ENCODE measurements around the gene MARCOL.

Gene MARCOL

DNA sequence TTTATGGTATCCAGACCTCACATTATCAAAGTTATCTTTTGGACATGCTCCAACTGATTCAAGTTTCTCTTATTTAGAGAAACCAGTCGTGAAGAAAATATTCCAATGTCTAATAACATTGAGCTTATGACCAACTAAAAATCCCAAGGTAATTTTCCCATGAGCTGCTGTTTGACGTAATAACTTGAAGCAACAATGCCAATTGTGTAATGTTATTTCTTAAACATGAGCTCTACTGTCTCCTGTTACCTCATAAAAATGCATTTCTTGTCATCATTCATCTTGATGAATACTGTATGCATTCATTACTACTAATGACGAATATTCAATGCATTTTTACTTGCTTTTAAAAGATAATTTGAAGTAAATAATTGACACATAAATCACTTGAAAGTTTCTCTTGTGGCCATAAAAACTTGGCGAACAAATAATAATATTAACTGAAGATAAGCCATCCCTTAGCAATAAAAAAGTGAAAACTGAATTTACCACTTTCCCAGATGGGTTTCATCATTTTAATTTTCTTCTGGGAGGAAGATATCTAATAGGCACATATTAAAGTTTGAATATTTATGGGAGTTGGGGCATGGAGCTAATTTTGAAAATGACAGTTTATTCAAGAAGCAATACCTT is 424 bp upstream of the MARCOL start:
- TF ChIP-seq TARDBP (IDR thresholded peaks at IDR 0.05) = no peak
- TF ChIP-seq ARNT (IDR thresholded peaks at IDR 0.05) = no peak
- TF ChIP-seq NFRKB (IDR thresholded peaks at IDR 0.05) = no peak
- DNase-seq (ENCODE audit: extremely low spot score) = no peak
- CTCF ChIA-PET = no interaction called here
- POLR2A ChIA-PET = no interaction called here

DNA sequence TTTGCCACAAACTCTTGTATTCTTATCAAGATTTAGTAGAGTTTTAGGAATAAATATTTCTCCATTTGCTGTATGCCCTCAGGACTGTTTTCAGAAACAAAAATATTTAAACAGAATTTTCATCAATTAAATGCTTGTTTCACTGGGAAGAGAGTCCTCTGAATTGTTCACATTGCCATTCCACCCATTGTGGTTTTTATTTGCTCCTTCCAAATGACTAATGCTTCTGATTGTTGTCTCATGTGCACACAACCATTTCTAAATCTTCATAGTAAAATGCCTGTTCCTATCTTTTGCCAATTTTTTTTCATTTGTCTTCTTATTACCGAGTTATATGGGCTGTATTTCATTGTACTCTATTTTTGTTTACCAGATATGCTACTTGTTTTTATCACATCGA is 10.6 kb downstream of the MARCOL start:
- no peak for DNase-seq (ENCODE audit: extremely low spot score)

DNA sequence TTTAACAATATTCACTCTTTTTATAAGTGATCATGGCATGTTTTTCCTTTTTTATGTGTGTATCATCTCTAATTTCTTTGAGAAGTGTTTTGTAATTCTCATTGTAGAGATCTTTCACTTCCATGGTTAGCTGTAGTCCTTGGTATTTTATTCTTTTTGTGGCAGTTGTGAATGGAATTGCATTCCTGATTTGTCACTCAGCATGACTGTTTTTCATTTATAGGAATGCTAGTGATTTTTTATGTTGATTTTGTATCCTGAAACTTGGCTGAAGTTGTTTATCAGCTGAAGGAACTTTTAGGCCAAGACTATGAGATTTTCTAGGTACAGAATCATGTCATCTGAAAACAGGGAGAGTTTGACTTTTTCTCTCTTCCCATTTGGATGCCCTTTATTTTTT is 17.1 kb downstream of the MARCOL start:
- ChIA-PET POLR2A (no interaction called here), CTCF (no interaction called here)
- no peak for TF ChIP-seq LEF1 (IDR thresholded peaks at IDR 0.05; ENCODE audit: borderline replicate concordance)
- TF ChIP-seq ARNT (IDR thresholded peaks at IDR 0.05) = no peak
- TF ChIP-seq FOXM1 (IDR thresholded peaks at IDR 0.05; ENCODE audit: borderline replicate concordance) = no peak
- TF ChIP-seq ZNF384 (IDR thresholded peaks at IDR 0.05) = no peak
- TF ChIP-seq SUZ12 (IDR thresholded peaks at IDR 0.05) = no peak
- no peak for TF ChIP-seq TARDBP (IDR thresholded peaks at IDR 0.05)
- TF ChIP-seq SP1 (IDR thresholded peaks at IDR 0.05) = no peak
- TF ChIP-seq CTBP1 (IDR thresholded peaks at IDR 0.05; ENCODE audit: borderline replicate concordance) = no peak
- no peak for TF ChIP-seq FOXK2 (IDR thresholded peaks at IDR 0.05)
- no peak for TF ChIP-seq FOXA1 (IDR thresholded peaks at IDR 0.05)
- TF ChIP-seq L3MBTL2 (conservative IDR thresholded peaks at IDR 0.05) = no peak
- DNase-seq (ENCODE audit: extremely low spot score) = no peak

More for the DNA sequence above, 10.6 kb downstream of the MARCOL start:
- ChIA-PET CTCF (no interaction called here), POLR2A (no interaction called here)
- TF ChIP-seq CTBP1 (IDR thresholded peaks at IDR 0.05; ENCODE audit: borderline replicate concordance) (no peak), TARDBP (IDR thresholded peaks at IDR 0.05) (no peak), FOXA1 (IDR thresholded peaks at IDR 0.05) (no peak), ZNF384 (IDR thresholded peaks at IDR 0.05) (no peak), HDGF (IDR thresholded peaks at IDR 0.05; ENCODE audit: borderline replicate concordance) (no peak), BHLHE40 (IDR thresholded peaks at IDR 0.05; ENCODE audit: borderline replicate concordance) (no peak), ELF4 (IDR thresholded peaks at IDR 0.05) (no peak), SUZ12 (IDR thresholded peaks at IDR 0.05) (no peak), NFRKB (IDR thresholded peaks at IDR 0.05) (no peak), FOXK2 (IDR thresholded peaks at IDR 0.05) (no peak)
- TF ChIP-seq, protein P1, sequence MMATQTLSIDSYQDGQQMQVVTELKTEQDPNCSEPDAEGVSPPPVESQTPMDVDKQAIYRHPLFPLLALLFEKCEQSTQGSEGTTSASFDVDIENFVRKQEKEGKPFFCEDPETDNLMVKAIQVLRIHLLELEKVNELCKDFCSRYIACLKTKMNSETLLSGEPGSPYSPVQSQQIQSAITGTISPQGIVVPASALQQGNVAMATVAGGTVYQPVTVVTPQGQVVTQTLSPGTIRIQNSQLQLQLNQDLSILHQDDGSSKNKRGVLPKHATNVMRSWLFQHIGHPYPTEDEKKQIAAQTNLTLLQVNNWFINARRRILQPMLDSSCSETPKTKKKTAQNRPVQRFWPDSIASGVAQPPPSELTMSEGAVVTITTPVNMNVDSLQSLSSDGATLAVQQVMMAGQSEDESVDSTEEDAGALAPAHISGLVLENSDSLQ (IDR thresholded peaks at IDR 0.05) = no peak

DNA sequence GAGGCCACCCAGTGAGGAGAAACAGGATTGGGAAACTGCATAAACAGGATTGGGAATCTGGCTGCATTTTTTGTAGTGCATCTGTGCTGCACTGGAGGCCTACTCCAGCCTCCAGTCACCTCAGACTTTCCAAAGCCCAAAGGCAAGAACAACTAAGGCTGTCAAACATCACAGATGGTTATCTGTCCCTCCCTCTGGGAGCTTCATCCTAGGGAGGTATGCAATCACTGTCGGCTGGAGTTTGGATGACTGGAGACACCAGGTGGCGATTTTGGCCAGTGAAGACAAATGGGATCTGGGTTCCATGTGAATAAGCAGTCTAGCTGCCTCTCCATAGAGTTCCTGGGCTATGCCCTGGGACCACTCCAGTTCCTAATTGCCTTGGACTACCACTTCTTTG is 21.0 kb downstream of the MARCOL start:
- ChIA-PET POLR2A (no interaction called here), CTCF (no interaction called here)

DNA sequence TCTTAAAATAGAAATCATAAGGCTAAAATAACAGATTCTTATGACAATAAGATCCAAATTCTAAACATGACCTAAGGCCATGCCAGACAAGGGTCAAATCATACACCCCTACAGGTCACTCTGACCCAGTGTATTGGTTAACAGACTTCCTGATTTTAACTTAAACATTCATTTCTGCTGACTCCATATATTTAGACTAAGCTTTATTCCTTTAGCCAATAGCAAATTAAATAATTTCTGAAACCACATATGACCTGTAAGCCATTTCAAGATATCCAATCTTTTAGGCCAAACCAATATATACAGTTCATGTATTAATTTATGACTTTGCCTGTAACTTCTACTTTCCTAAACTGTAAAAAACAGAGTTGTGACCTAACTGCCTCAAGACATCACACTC is 22.9 kb downstream of the MARCOL start:
- TF ChIP-seq HDGF (IDR thresholded peaks at IDR 0.05; ENCODE audit: borderline replicate concordance) (no peak), TARDBP (IDR thresholded peaks at IDR 0.05) (no peak), FOXA1 (IDR thresholded peaks at IDR 0.05) (no peak), ELF4 (IDR thresholded peaks at IDR 0.05) (no peak), NFRKB (IDR thresholded peaks at IDR 0.05) (no peak), SUZ12 (IDR thresholded peaks at IDR 0.05) (no peak), FOXK2 (IDR thresholded peaks at IDR 0.05) (no peak), LEF1 (IDR thresholded peaks at IDR 0.05; ENCODE audit: borderline replicate concordance) (no peak), ZNF384 (IDR thresholded peaks at IDR 0.05) (no peak), FOXM1 (IDR thresholded peaks at IDR 0.05; ENCODE audit: borderline replicate concordance) (no peak), ARNT (IDR thresholded peaks at IDR 0.05) (no peak), L3MBTL2 (conservative IDR thresholded peaks at IDR 0.05) (no peak), CTBP1 (IDR thresholded peaks at IDR 0.05; ENCODE audit: borderline replicate concordance) (no peak), BHLHE40 (IDR thresholded peaks at IDR 0.05; ENCODE audit: borderline replicate concordance) (no peak), SP1 (IDR thresholded peaks at IDR 0.05) (no peak)
- TF ChIP-seq, protein P1 (IDR thresholded peaks at IDR 0.05) = no peak
- CTCF ChIA-PET = no interaction called here
- no peak for DNase-seq (ENCODE audit: extremely low spot score)
- POLR2A ChIA-PET = no interaction called here

More for the DNA sequence above, 21.0 kb downstream of the MARCOL start:
- DNase-seq (ENCODE audit: extremely low spot score) = no peak
- TF ChIP-seq HDGF (IDR thresholded peaks at IDR 0.05; ENCODE audit: borderline replicate concordance) = no peak
- no peak for TF ChIP-seq NFRKB (IDR thresholded peaks at IDR 0.05)
- TF ChIP-seq L3MBTL2 (conservative IDR thresholded peaks at IDR 0.05) = no peak
- TF ChIP-seq BHLHE40 (IDR thresholded peaks at IDR 0.05; ENCODE audit: borderline replicate concordance) = no peak
- no peak for TF ChIP-seq TARDBP (IDR thresholded peaks at IDR 0.05)
- TF ChIP-seq ARNT (IDR thresholded peaks at IDR 0.05) = no peak
- no peak for TF ChIP-seq ZNF384 (IDR thresholded peaks at IDR 0.05)
- TF ChIP-seq FOXA1 (IDR thresholded peaks at IDR 0.05) = no peak
- no peak for TF ChIP-seq FOXK2 (IDR thresholded peaks at IDR 0.05)
- TF ChIP-seq, protein P1 (IDR thresholded peaks at IDR 0.05) = no peak
- TF ChIP-seq ELF4 (IDR thresholded peaks at IDR 0.05) = no peak
- TF ChIP-seq CTBP1 (IDR thresholded peaks at IDR 0.05; ENCODE audit: borderline replicate concordance) = no peak

DNA sequence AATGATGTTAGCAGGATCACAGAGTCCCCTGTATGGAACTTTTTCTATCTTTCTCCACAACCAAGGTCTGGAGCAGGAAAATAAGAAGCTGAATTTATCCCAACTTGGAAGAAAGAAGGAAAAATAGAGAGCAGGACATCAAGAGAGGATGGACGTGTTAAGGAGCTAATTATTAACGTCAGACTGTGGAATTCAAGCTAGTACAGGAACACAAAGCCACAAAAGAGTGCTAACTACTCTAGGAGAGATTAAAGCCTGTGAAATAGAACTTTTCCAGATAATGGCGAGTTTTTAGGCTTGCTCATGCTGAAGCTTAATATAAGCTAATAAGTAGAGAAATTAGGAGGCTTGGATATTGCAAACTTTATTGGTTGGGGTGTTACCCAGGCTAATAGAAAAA is 29.6 kb downstream of the MARCOL start:
- no peak for DNase-seq (ENCODE audit: extremely low spot score)
- ChIA-PET POLR2A (no interaction called here), CTCF (interaction anchor here (0.7 kb wide), 1 partner anchor 91 kb away, joined by 3 read pairs; no protein-coding TSS in a partner anchor)
- TF ChIP-seq SUZ12 (IDR thresholded peaks at IDR 0.05) = no peak
- TF ChIP-seq FOXM1 (IDR thresholded peaks at IDR 0.05; ENCODE audit: borderline replicate concordance) = no peak
- no peak for TF ChIP-seq ZNF384 (IDR thresholded peaks at IDR 0.05)
- TF ChIP-seq FOXK2 (IDR thresholded peaks at IDR 0.05) = no peak
- no peak for TF ChIP-seq SP1 (IDR thresholded peaks at IDR 0.05)
- TF ChIP-seq BHLHE40 (IDR thresholded peaks at IDR 0.05; ENCODE audit: borderline replicate concordance) = no peak
- no peak for TF ChIP-seq TARDBP (IDR thresholded peaks at IDR 0.05)
- TF ChIP-seq HDGF (IDR thresholded peaks at IDR 0.05; ENCODE audit: borderline replicate concordance) = no peak
- TF ChIP-seq NFRKB (IDR thresholded peaks at IDR 0.05) = no peak
- no peak for TF ChIP-seq CTBP1 (IDR thresholded peaks at IDR 0.05; ENCODE audit: borderline replicate concordance)
- no peak for TF ChIP-seq LEF1 (IDR thresholded peaks at IDR 0.05; ENCODE audit: borderline replicate concordance)
- TF ChIP-seq L3MBTL2 (conservative IDR thresholded peaks at IDR 0.05) = no peak
- TF ChIP-seq, protein P1 (IDR thresholded peaks at IDR 0.05) = no peak
- TF ChIP-seq ELF4 (IDR thresholded peaks at IDR 0.05) = no peak
- TF ChIP-seq ARNT (IDR thresholded peaks at IDR 0.05) = no peak
- TF ChIP-seq FOXA1 (IDR thresholded peaks at IDR 0.05) = no peak
